Activated CD8-positive, alpha-beta T cell treated with anti-CD3 and anti-CD28 coated beads, Interleukin-2, amount 10 ng/mL, durations not matched to agents 7 days and 5 days (primary cell): ENCODE data around the gene ZDHHC11B. TPM values are rescaled to one million over a fixed set of nuclear protein-coding genes. Genes with fewer than 3 reads are reported as not detected.
"Not testable (repeated sequence)": the region's sequence is repeated elsewhere in the genome, so short reads cannot be mapped to it uniquely, and the experiment has no call there.

Experiments
- ATAC-seq: fragments of 150-1000 bp; cut with Tn5 transposase; one replicate; pipeline ENCODE4 v1.10.0; 2021; ENCODE audit warnings: moderate library complexity
- CTCF ChIA-PET: fragments of 350-600 bp; sonication (Branson Sonifier 250); formaldehyde crosslinking; loops from one replicate; lab custom pipeline; 2021; ENCODE audit warnings: antibody characterized with exemption; lab: Charles Lee
- POLR2A ChIA-PET: fragments of 350-600 bp; sonication (Branson Sonifier 250); formaldehyde crosslinking; loops from one replicate; lab custom pipeline; 2021; ENCODE audit warnings: antibody characterized with exemption; lab: Charles Lee
- DNase-seq: peaks from one replicate; pipeline ENCODE4 v3.0.0-alpha.2; 2020
- H3K27ac Mint-ChIP-seq: one replicate; pipeline ENCODE4 v1.8.0; 2021; ENCODE audit warnings: mild to moderate bottlenecking, mixed read lengths
- H3K27me3 Mint-ChIP-seq: one replicate; pipeline ENCODE4 v1.8.0; 2021; ENCODE audit warnings: low read depth, mixed read lengths
- H3K36me3 Mint-ChIP-seq: one replicate; pipeline ENCODE4 v1.8.0; 2021; ENCODE audit warnings: low read depth, mixed read lengths
- H3K4me1 Mint-ChIP-seq: one replicate; pipeline ENCODE4 v1.8.0; 2021; ENCODE audit warnings: low read depth, mixed read lengths
- H3K4me3 Mint-ChIP-seq: one replicate; pipeline ENCODE4 v1.8.0; 2021; ENCODE audit warnings: mild to moderate bottlenecking, mixed read lengths
- H3K9me3 Mint-ChIP-seq: one replicate; pipeline ENCODE4 v1.8.0; 2022; ENCODE audit warnings: mixed read lengths; ENCODE audit not compliant: insufficient read depth
- total RNA-seq, 2 experiments: library from RNA; stranded (reverse); gene quantifications; one replicate each; pipeline ENCODE4 v1.2.3, GENCODE V29; 2021

Gene ZDHHC11B
- total RNA-seq, 2 experiments from 2014 or later, result 0.10 TPM; not detected in 1

DNA sequence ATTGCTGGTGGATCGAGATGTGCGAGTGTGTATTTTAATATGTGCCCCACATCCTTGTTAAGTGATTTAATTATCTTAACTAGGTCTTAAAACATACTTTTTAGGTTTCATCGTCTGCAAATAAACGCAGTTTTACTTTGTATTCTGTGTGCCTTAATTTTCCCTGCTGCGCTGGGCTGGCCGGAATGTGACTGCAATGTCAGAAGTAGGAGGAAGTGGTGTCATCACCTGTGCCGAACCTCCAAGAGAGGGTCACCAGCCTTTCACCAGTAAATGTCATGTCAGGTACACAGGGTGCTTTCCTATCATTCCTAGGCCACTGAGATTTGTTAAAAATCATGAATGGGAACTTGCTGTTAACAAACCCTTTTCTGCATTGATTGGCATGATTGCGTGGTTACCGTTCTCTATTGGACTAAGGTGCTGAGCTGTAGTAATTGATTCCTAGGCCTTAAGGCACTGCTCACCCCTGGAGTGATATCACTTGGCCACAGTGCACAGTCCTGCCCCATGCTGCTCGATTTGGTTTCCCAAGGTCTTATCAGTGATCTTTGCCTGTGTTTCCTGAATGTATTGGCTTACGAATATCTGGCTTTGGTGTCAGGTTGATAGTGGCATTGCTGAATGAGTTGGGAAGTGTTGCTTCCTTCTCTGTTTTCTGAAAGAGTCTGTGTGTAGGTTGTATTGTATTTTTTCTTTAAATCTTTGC, 40.7 kb downstream of the ZDHHC11B start:
- H3K27ac Mint-ChIP-seq, ATAC-seq, H3K36me3 Mint-ChIP-seq, CTCF ChIA-PET, H3K4me1 Mint-ChIP-seq, DNase-seq, H3K9me3 Mint-ChIP-seq, H3K4me3 Mint-ChIP-seq, POLR2A ChIA-PET, H3K27me3 Mint-ChIP-seq: not testable (repeated sequence)

DNA sequence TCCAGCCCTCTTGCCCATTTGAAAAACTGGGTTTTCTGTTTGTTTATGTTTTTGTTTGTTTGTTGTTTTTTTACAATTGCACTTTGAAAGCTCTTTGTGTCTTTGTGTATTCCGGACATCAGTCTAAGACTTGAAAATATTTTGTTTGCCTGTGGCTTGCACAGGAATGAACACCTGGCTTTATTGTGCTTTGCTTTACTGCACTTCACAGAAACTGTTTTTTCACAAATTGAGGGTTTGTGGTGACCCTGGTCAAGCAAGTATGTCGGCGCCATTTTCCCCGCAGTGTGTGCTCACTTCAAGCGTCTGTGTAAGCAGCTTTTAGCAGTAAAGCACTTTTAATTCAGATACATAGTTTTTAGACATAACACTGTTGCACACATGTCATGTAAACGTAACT, 42.3 kb downstream of the ZDHHC11B start:
- H3K36me3 Mint-ChIP-seq, ATAC-seq, H3K4me1 Mint-ChIP-seq, DNase-seq, H3K27ac Mint-ChIP-seq, H3K4me3 Mint-ChIP-seq, POLR2A ChIA-PET, H3K9me3 Mint-ChIP-seq, CTCF ChIA-PET: not testable (repeated sequence)
- H3K27me3 Mint-ChIP-seq, result peaks cover 10% of the 10 kb centered on the region

- H3K27ac Mint-ChIP-seq, POLR2A ChIA-PET, CTCF ChIA-PET, H3K9me3 Mint-ChIP-seq, H3K4me3 Mint-ChIP-seq, ATAC-seq, H3K36me3 Mint-ChIP-seq, H3K27me3 Mint-ChIP-seq, H3K4me1 Mint-ChIP-seq, DNase-seq: not testable (repeated sequence)
These were observed 50.4 kb downstream of the ZDHHC11B start for GRCh38 chr5:734145-734544.

DNA sequence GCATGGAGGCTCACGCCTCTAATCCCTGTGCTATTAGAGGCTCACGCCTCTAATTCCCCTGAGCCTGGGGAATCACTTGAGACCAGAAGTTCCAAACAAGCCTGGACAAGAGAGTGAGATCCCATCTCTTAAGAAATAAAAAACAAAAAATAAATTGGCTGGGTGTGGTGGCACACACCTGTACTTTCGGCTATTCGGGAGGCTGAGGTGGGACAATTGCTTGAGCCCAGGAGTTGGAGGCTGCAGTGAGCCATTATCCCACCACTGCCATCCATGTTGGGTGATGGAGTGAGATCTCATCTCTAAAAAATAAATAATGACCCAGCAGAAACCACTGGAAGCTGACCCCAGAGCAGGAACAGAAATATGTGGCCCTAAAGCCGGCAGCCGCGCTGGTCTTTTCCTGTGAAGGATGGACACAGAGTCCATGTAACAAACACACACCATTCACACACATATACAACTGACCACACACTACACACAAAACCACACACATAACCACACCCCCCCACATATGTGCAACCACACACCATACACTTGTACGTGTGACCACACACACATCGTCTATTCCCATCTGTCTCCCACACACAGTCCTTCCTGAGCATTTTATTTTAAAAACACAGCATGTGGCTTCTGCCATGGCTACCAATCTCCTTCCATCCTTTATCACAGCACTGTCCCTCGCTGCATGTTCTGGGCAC, 51.6 kb downstream of the ZDHHC11B start:
- H3K9me3 Mint-ChIP-seq, H3K4me3 Mint-ChIP-seq, CTCF ChIA-PET, ATAC-seq, H3K27ac Mint-ChIP-seq, POLR2A ChIA-PET, DNase-seq, H3K27me3 Mint-ChIP-seq, H3K36me3 Mint-ChIP-seq, H3K4me1 Mint-ChIP-seq: not testable (repeated sequence)

DNA sequence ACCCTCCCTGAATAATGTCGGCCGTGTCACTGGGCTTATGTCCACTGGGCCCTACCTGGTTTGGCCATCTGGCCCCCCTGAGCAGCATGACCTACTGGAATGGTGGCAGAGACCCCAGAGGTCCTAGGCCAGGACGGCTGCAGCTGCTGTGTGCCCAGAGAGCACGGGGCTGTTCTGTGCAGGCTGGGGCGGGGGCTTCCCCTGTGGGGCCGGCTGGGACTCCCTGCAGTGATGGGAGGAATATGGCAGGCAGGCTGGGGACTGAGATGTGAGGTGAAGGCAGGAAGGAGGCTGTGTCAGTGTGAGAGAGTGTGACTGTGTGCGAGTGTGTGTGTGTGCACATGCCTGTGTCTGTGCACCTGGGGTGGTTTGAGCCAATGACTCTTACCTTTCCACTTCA, 55.3 kb downstream of the ZDHHC11B start:
- H3K27ac Mint-ChIP-seq, H3K9me3 Mint-ChIP-seq, POLR2A ChIA-PET, DNase-seq, H3K36me3 Mint-ChIP-seq, H3K27me3 Mint-ChIP-seq, ATAC-seq, CTCF ChIA-PET, H3K4me1 Mint-ChIP-seq, H3K4me3 Mint-ChIP-seq: not testable (repeated sequence)

- ATAC-seq, H3K27me3 Mint-ChIP-seq, H3K4me1 Mint-ChIP-seq, H3K4me3 Mint-ChIP-seq, CTCF ChIA-PET, H3K27ac Mint-ChIP-seq, POLR2A ChIA-PET, DNase-seq, H3K36me3 Mint-ChIP-seq, H3K9me3 Mint-ChIP-seq: not testable (repeated sequence)
These were observed 57.4 kb downstream of the ZDHHC11B start for GRCh38 chr5:727087-727486.

GRCh38 chr5:723865-724264, 60.7 kb downstream of the ZDHHC11B start:
- DNase-seq, CTCF ChIA-PET, H3K4me3 Mint-ChIP-seq, H3K27ac Mint-ChIP-seq, H3K36me3 Mint-ChIP-seq, H3K4me1 Mint-ChIP-seq, ATAC-seq, POLR2A ChIA-PET: not testable (repeated sequence)
- H3K9me3 Mint-ChIP-seq, result peaks cover 13% of the 10 kb centered on the region
- H3K27me3 Mint-ChIP-seq, result peaks cover 13% of the 10 kb centered on the region

GRCh38 chr5:723309-723708, 61.2 kb downstream of the ZDHHC11B start:
- DNase-seq, H3K4me3 Mint-ChIP-seq, H3K27ac Mint-ChIP-seq, H3K36me3 Mint-ChIP-seq, ATAC-seq, CTCF ChIA-PET, POLR2A ChIA-PET, H3K4me1 Mint-ChIP-seq: not testable (repeated sequence)
- peaks cover 18% of the 10 kb centered on the region for H3K9me3 Mint-ChIP-seq
- H3K27me3 Mint-ChIP-seq, result peaks cover 14% of the 10 kb centered on the region

DNA sequence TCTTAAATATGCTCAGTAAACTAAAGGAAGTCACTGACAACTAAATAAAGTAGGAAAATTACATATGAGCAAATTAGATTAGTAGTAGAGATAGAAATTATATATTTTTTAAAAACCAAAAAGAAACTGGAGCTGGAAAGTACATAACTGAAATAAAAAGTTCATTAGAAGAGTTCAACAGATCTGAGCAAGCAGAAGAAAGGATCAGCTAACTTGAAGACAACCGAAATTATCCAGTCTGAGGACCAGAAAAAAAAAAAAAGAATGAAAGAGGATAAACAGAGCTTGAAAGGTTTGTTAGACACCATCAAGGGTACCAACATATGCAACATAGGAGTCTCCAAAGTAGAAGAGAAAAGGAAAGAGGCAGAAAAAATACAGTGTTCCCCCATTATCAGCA, 65.2 kb downstream of the ZDHHC11B start:
- ATAC-seq, DNase-seq, H3K4me3 Mint-ChIP-seq, H3K27ac Mint-ChIP-seq, CTCF ChIA-PET, H3K4me1 Mint-ChIP-seq, POLR2A ChIA-PET, H3K36me3 Mint-ChIP-seq: not testable (repeated sequence)
- Mint-ChIP-seq H3K9me3 (peaks cover 19% of the 10 kb centered on the region), H3K27me3 (peaks cover 15% of the 10 kb centered on the region)

GRCh38 chr5:717143-717542, 67.4 kb downstream of the ZDHHC11B start:
- no peak for DNase-seq

DNA sequence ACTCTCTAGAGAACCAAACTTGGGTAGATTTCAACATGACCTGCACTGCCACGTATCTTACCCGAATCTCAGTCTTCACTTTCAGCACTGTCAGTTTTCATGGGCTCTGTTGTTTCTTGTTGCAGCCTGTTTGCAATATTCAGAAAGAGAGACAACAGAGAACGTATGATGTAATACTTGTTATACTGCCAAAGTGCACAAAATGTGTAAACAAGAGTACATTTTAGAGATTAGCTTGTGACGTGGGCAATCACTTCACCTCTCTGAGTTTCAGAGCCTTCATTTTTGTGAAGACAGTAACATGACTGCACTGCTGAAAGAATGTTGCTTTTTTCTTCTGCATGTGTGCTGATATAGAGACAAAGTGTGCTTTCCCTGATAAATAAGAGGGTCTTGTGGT, 67.8 kb downstream of the ZDHHC11B start:
- H3K4me1 Mint-ChIP-seq, H3K36me3 Mint-ChIP-seq, ATAC-seq, DNase-seq, H3K4me3 Mint-ChIP-seq, H3K27ac Mint-ChIP-seq, CTCF ChIA-PET, POLR2A ChIA-PET: not testable (repeated sequence)
- H3K9me3 Mint-ChIP-seq, result peaks cover 19% of the 10 kb centered on the region
- H3K27me3 Mint-ChIP-seq, result peaks cover 18% of the 10 kb centered on the region

More at GRCh38 chr5:717143-717542, 67.4 kb downstream of the ZDHHC11B start:
- no peaks in the 10 kb centered on the region for H3K4me1 Mint-ChIP-seq
- peaks cover 18% of the 10 kb centered on the region for H3K27me3 Mint-ChIP-seq
- H3K9me3 Mint-ChIP-seq, result peaks cover 19% of the 10 kb centered on the region
- ATAC-seq, result no peak
- no peaks in the 10 kb centered on the region for H3K36me3 Mint-ChIP-seq
- H3K27ac Mint-ChIP-seq, result no peak overlapping the region
- no peak overlapping the region for H3K4me3 Mint-ChIP-seq
- POLR2A ChIA-PET, result no interaction called here
- CTCF ChIA-PET, result no interaction called here

DNA sequence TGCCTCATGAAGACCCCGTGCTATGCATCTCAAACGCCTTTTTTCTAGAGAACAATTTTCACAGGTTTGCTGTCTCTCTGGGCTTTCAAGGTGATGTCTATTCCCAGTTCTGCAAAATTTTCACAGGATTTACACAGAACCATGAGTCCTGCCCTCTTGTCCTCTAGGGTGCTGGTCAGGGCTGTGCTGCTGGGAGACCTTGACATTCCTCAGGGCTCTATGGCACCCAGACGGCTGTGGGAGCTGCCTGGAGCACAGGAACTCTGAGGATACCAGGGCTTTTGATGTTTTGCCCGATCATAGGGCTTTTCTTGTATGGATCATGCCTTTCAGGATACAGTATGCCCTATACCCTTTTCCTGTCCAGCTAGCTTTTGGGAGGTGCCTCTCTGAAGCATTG, 68.9 kb downstream of the ZDHHC11B start:
- DNase-seq, POLR2A ChIA-PET, H3K4me3 Mint-ChIP-seq, ATAC-seq, H3K36me3 Mint-ChIP-seq, H3K4me1 Mint-ChIP-seq, CTCF ChIA-PET, H3K27ac Mint-ChIP-seq: not testable (repeated sequence)
- Mint-ChIP-seq H3K27me3 (peaks cover 14% of the 10 kb centered on the region), H3K9me3 (peaks cover 19% of the 10 kb centered on the region)
